Esophagus (tissue), 2 donors: Measurements from ENCODE around the gene RAB4B. TPM values are rescaled to one million over a fixed set of nuclear protein-coding genes. Genes with fewer than 3 reads are reported as not detected.
"Not testable (repeated sequence)": the region's sequence is repeated elsewhere in the genome, so short reads cannot be mapped to it uniquely, and the experiment has no call there.

Experiments used
- H3K27ac ChIP-seq, 2 donors: one replicate each; pipeline ENCODE4 v1.5.1; 2013; ENCODE audit warnings: low read depth in 2 of 2, mild to moderate bottlenecking in 2 of 2, inconsistent platforms in 1 of 2, low read length in 1 of 2, moderate library complexity in 1 of 2
- H3K27me3 ChIP-seq, 2 donors: one replicate each; pipeline ENCODE4 v1.6.1; 2013; ENCODE audit warnings: low read length in 2 of 2, control low read depth in 1 of 2, mild to moderate bottlenecking in 1 of 2; ENCODE audit not compliant: insufficient read depth in 2 of 2, control insufficient read depth in 1 of 2
- H3K36me3 ChIP-seq, 2 donors: one replicate each; pipeline ENCODE4 v1.6.1; 2013; ENCODE audit warnings: low read length in 1 of 2; ENCODE audit not compliant: control insufficient read depth in 2 of 2, insufficient read depth in 2 of 2
- H3K4me1 ChIP-seq, 2 donors: one replicate each; pipeline ENCODE4 v1.6.1; 2013; ENCODE audit warnings: low read length in 1 of 2; ENCODE audit not compliant: control insufficient read depth in 2 of 2, insufficient read depth in 2 of 2
- H3K4me3 ChIP-seq, 2 donors: one replicate each; pipeline ENCODE4 v1.5.1; 2013; ENCODE audit warnings: low read length in 2 of 2, mild to moderate bottlenecking in 2 of 2, low read depth in 1 of 2, moderate library complexity in 1 of 2
- H3K9me3 ChIP-seq, 2 donors: one replicate each; pipeline ENCODE4 v1.6.1; 2013; ENCODE audit warnings: mild to moderate bottlenecking in 2 of 2, low read depth in 1 of 2, low read length in 1 of 2, moderate library complexity in 1 of 2; ENCODE audit not compliant: control insufficient read depth in 2 of 2, insufficient read depth in 1 of 2
- WGBS, 2 donors: extraction: QIAGEN DNeasy Blood & Tissue Kit; methylation state at CpG; one replicate each; pipeline ENCODE4 v1.1.7; 2013; 5-methylcytosine and 5-hydroxymethylcytosine counted together
- polyA plus RNA-seq, 2 donors: library from polyadenylated mRNA; stranded (reverse); fragments of 200-250 nt; gene quantifications; one replicate each; pipeline ENCODE4 v1.2.3, GENCODE V29; 2013
- donor health status: healthy with polysubstance abuse.
- donor health status: Bipolar disorder and iron deficiency.

The RAB4B gene, protein sequence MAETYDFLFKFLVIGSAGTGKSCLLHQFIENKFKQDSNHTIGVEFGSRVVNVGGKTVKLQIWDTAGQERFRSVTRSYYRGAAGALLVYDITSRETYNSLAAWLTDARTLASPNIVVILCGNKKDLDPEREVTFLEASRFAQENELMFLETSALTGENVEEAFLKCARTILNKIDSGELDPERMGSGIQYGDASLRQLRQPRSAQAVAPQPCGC
- 10 to 100 TPM; 30.9 to 41.8 TPM for polyA plus RNA-seq

DNA sequence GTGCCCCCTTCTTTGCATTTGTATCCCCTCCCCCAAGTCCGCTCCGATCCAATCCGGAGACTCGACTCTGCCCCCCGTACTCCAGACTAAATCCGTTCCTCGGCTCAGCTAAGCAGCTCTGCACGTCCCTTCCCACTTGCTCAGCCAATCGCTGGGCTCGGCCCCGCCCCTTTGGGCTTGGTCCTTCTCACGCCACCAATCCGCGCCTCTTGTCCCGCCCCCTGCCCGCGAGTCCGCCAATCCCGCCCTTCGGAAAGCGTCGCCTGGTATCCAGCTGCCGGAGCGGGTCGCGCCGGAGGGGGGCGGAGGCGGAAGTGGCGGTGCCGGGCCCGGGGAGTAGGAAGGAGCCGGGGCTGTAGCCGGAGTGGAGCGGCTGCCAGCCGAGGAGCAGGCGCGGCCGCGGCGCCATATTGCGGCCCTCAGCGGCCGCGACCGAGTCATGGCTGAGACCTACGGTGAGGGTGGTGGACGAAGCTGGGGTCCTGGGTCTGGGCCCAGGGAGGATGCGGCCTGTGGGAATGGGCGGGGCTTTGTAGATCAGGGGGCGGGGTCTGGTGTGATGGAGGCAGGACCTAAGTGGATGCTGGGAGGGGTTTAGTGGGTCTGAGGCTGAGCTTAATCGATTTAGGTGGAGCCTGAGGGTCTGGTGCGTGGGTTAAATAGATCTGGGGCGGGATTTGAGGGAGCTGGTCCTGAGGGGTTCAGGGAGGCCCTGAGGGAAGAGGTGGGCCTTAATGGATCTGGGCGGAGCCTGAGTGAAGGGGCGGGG is at the start of gene RAB4B:
TSS of gene RAB4B (plus strand) at position 311 of the 769 bp plus-strand sequence. CDS start at position 440, 129 bp downstream.
- WGBS, 2 donors = 0 to 1% methylated on average over 56 of the region's 56 CpGs

GRCh38 chr19:40730065-40730464 is 48.0 kb upstream of the RAB4B start:
- H3K27ac ChIP-seq, H3K27me3 ChIP-seq, H3K4me1 ChIP-seq, H3K4me3 ChIP-seq, H3K9me3 ChIP-seq: not testable (repeated sequence)
- peaks cover 27 to 47% of the 10 kb centered on the region in 2 donors for H3K36me3 ChIP-seq
- 82 to 88% methylated on average over 5 of the region's 5 CpGs for WGBS, 2 donors

More for the DNA sequence above, at the start of gene RAB4B:
- H3K27me3 ChIP-seq = no peaks in the 10 kb centered on the region
- H3K36me3 ChIP-seq = peaks cover 0 to 2% of the 10 kb centered on the region in 2 donors
- H3K4me3 ChIP-seq = peak within 1 kb of the TSS; percentile 57 to 78
- peak within 1 kb of the TSS; percentile 97 to 99 for H3K27ac ChIP-seq
- peaks cover 0 to 9% of the 10 kb centered on the region in 2 donors for H3K4me1 ChIP-seq
- H3K9me3 ChIP-seq = no peaks in the 10 kb centered on the region

GRCh38 chr19:40732304-40732703 is 45.7 kb upstream of the RAB4B start:
- H3K36me3 ChIP-seq = peaks cover 20 to 46% of the 10 kb centered on the region in 2 donors
- 96 to 97% methylated on average over 16 of the region's 16 CpGs for WGBS, 2 donors
- H3K4me1 ChIP-seq = not testable (repeated sequence)

DNA sequence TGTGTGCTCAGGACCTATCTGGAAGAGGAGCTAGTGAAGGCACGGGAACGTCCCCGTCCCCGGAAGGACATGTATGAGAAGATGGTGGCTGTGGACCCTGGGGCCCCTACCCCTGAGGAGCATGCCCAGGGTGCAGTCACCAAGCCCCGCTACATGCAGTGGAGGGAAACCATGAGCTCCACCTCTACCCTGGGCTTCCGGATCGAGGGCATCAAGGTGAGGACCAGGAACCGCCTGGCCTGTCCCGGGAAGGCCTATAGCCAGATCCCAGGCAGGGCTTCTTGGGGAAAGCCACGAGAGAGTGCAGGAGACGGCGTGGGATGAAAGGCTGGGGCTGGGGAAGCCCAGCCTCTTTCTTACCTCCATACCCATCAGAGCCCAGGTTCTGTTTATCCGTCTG is 44.9 kb upstream of the RAB4B start:
- WGBS, 2 donors = 87 to 93% methylated on average over 13 of the region's 13 CpGs
- H3K4me1 ChIP-seq = peaks cover 2 to 4% of the 10 kb centered on the region in 2 donors
- peaks cover 24 to 42% of the 10 kb centered on the region in 2 donors for H3K36me3 ChIP-seq
- no peaks in the 10 kb centered on the region for H3K27me3 ChIP-seq
- H3K27ac ChIP-seq = no peak overlapping the region
- no peaks in the 10 kb centered on the region for H3K9me3 ChIP-seq
- no peak overlapping the region for H3K4me3 ChIP-seq

More at GRCh38 chr19:40732304-40732703, 45.7 kb upstream of the RAB4B start:
- H3K27ac ChIP-seq, H3K27me3 ChIP-seq, H3K9me3 ChIP-seq, H3K4me3 ChIP-seq: not testable (repeated sequence)

- H3K36me3 ChIP-seq = peaks cover 24 to 53% of the 10 kb centered on the region in 2 donors
- no peak overlapping the region for H3K4me3 ChIP-seq
- no peaks in the 10 kb centered on the region for H3K9me3 ChIP-seq
- peaks cover 10 to 16% of the 10 kb centered on the region in 2 donors for H3K4me1 ChIP-seq
- peak overlapping the region; percentile 76 to 87 for H3K27ac ChIP-seq
- H3K27me3 ChIP-seq = no peaks in the 10 kb centered on the region
- WGBS, 2 donors = 72 to 74% methylated on average over 11 of the region's 11 CpGs
Measured at GRCh38 chr19:40735013-40735771, 42.9 kb upstream of the RAB4B start.

- Histone ChIP-seq H3K27ac (peak overlapping the region; percentile 61 to 70), H3K4me1 (peaks cover 13 to 16% of the 10 kb centered on the region in 2 donors), H3K9me3 (no peaks in the 10 kb centered on the region), H3K4me3 (no peak overlapping the region), H3K27me3 (no peaks in the 10 kb centered on the region), H3K36me3 (peaks cover 19 to 52% of the 10 kb centered on the region in 2 donors)
- WGBS, 2 donors = 85 to 93% methylated on average over 9 of the region's 9 CpGs
Measured at GRCh38 chr19:40736661-40737060, 41.4 kb upstream of the RAB4B start.

DNA sequence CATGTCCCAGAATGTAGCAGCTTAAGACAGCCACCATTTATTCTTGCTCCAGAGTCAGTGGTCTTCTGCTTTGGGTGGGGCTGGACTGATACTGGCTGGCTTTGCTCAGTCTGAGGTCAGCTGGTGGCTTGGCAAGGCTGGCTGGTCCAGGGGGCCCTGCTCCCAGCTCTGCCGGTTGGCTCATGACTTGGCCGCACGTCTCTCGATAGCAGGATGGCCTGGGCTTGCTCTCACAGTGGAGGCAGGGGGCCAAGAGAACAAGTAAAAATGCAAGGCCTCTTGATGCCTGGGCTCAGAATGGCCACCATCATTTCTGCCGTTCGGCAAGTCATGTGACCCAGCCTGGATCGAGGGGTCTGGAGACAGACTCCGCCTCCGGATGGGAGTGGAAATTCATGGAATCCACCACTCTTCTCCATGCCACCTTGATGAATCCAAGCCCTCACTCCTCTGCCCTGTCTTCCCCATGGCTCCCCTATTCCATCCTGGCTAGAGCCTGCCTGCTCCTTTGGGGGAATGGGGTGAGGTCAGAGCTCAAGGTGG is 40.9 kb upstream of the RAB4B start:
- no peak overlapping the region for H3K4me3 ChIP-seq
- 87 to 94% methylated on average over 9 of the region's 9 CpGs for WGBS, 2 donors
- no peaks in the 10 kb centered on the region for H3K9me3 ChIP-seq
- peak overlapping the region in 1 of 2 donors; percentile 70 for H3K27ac ChIP-seq
- H3K4me1 ChIP-seq = peaks cover 13 to 17% of the 10 kb centered on the region in 2 donors
- peaks cover 19 to 51% of the 10 kb centered on the region in 2 donors for H3K36me3 ChIP-seq
- H3K27me3 ChIP-seq = no peaks in the 10 kb centered on the region

DNA sequence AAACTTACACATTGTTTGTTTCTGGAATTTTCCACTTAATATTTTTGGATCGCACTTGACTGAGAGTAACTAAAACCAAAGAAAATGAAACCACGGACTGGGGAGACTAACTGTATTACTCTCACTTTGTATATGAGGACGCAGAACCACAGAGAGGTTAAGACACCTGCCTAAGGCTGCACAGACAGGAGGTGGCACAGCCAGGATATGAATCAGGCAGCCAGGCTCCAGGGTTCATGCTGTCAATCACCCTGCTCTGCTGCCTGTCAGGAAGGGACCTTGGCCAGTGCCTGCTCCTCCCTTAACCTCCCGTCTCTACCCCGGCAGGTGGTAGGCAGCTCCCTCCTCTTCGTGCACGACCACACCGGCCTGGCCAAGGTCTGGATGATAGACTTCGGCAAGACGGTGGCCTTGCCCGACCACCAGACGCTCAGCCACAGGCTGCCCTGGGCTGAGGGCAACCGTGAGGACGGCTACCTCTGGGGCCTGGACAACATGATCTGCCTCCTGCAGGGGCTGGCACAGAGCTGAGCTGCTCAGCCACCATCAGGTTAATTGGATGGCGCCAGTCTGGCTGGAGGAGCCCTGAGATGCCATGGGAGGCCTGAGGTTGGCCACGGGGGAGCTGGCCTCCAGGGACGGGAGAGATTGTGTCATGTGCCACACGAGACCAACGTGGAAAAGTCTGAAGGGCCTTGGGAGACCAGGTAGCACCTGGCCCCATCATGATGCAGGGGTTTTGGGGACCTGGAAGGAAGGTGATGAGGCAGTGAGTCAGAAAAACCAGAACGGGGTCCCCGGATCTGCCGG is 38.8 kb upstream of the RAB4B start:
- Histone ChIP-seq H3K27me3 (no peaks in the 10 kb centered on the region), H3K4me3 (no peak overlapping the region), H3K4me1 (peaks cover 15 to 20% of the 10 kb centered on the region in 2 donors), H3K36me3 (peaks cover 9 to 46% of the 10 kb centered on the region in 2 donors), H3K9me3 (no peaks in the 10 kb centered on the region), H3K27ac (peak overlapping the region; percentile 71 to 75)
- 78 to 79% methylated on average over 22 of the region's 22 CpGs for WGBS, 2 donors
